HG02571 (cell line): ENCODE measurements around the gene MEGF11.

Experiments
- ATAC-seq: cut with Tn5 transposase; IDR thresholded peaks from one replicate; pipeline ENCODE4 v1.9.1; 2021; ENCODE audit warnings: mild to moderate bottlenecking, moderate library complexity; ENCODE audit not compliant: unreplicated experiment

The MEGF11 gene

DNA sequence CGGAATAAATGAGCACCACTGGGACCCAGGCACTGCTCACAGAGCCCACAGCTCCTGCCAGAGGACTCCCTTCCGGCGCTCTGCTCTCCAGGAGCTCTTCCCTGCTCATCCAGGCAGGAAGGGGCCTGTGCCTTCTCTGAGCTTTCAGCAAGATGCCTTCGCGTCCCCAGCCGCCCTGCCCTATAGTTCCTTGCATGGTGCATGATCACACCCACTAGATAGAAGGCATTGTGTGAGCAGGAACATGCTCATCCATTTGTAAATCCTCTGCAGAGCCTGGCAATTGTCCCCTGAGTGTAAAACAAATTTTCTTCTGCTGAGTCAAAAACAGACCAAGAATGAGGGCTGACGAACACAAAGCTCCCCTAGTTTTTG, 181.6 kb downstream of the MEGF11 start:
- ATAC-seq, result no peak

DNA sequence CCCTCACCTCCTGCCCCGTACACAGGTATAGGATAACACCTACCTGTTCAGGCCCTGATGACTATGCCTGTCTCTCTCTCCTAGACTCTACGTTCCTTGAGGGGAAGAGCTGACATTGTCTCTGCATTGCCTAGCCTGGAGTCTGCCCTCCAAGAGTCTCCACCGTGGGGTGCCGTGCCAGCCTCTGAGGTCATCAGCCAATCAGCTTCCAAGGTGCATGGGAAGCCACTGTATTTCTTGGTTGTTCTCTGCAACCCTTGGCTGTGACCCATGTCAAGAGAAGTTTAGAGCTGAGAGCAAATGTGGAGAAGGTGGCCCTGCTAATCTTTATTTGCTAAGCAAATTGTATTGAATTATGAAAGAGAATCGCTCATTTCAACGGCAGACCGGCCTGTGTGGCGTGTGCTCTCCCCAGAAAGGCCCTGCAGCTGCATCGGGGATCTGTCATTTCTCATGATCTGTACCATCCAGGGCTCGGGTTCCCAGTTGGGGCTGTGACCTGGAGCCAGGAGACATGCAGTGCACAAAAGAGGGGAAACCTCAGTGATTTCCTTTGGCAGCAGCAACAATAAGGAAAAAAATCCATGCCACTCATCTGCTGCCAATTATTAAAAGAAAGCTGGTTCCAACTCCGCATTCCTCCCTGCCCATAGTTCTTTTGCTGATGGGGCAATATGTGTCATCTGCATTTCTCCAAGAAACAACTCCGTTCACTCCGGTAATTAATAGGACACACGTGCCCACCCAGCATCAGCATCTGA, 182.2 kb downstream of the MEGF11 start:
- ATAC-seq, result no peak

DNA sequence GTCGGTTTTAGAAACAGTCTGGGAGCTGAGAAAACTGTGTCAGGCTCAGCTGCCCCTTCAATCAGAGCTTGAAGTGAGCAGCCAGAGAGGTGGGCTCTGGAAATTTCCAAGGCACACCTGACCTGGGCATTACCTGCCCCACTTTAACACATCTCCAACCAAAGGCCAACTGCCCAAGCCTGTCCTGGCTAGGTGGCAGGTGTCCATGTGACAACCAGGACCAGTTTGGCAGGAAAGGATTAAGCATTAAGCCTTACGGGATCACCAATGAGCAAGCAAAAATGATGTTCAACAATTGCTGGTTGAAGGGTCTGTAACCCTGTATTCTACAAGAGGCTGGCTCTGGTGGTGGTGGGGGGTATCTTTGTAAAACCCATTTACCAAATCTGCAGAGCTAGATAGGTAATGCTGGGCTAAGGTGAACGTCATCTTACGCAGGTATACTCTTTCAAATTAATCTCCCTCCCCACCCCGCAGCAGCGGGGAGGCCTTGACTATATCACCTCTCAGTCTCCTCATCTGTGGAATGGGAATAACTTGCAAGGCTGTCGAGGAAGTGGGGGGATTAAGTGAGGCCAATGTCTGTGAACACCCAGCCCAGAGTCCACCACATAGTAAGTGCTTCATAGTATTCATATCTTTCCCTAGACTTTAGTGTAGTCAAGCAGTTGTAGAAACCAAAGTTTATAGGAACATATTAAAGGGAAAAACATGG, 183.2 kb downstream of the MEGF11 start:
- ATAC-seq, result no peak

DNA sequence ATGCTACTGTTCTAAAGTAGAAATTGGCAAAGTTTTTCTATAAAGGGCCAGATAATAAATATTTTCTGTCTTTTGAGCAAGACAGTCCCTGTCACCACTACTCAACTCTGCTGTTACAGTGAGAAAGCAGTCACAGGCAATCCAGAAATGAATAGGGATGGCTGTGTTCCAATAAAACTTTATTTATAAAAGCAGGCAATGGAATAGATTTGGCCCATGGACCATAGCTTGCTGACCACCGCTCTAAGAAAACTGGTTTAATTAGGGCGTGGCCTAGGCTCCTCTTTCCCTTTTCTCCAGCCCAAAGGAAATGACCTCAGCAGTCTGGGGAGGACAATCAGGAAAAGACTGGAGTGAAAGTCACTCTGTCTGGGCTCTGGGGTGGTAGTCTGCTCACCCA, 183.8 kb downstream of the MEGF11 start:
- ATAC-seq, result no peak

DNA sequence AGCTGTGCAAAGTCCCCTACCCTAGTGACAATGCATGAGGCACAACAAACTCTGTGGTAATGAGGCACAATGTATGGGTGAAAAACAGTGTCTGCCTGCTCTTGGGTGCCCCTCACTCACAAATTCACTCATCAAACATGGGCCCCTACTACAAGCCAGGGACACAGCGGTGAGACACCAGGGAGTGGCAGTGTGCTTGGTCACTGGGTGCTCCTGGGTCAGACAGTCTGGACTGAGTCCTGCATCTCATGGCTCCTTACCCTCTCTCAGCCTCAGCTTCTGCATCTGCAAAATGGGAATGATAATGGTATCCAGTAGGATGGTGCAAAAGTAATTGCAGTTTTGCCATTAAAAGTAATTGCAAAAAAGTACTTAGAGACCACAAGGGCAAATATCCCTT, 184.7 kb downstream of the MEGF11 start:
- no peak for ATAC-seq

DNA sequence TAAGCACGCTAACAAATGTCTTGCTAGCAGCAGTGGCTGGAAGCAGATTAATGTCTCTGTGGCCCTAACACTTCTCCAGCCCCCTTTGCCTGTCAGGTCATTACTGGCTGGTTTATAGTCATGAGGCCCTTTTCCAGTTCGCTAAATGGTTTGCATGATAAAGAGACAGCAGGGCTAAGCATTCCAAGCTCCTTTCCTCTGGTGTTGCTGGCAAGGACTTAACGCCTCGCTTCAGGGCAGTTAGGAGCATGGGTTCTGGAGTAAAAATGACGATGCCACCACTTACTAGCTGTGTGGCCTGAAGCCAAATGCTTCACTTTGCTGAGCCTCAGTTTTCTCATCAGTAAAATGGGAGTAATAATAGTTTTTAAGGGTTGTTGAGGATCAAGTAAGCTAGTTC, 185.9 kb downstream of the MEGF11 start:
- ATAC-seq, result no peak

DNA sequence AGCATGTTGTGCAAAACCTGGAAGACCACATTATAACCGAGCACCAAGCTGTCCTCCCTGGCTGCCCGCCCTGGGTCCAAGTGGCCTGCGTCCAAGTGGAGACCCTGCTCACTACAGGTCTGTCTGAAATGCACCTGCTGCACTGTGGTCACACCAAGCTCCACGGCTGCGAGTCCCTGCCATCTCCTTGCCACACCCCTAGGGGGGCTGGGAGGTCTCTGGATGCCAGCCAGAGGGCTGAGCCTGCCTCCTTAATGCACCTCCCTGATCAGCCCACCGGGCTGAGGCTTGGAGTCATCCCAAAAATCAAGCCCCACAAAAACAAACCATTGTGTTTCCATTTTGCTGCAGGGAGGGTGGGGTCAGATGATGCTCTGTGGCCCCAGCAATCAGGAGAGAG, 187.1 kb downstream of the MEGF11 start:
- ATAC-seq, result no peak

DNA sequence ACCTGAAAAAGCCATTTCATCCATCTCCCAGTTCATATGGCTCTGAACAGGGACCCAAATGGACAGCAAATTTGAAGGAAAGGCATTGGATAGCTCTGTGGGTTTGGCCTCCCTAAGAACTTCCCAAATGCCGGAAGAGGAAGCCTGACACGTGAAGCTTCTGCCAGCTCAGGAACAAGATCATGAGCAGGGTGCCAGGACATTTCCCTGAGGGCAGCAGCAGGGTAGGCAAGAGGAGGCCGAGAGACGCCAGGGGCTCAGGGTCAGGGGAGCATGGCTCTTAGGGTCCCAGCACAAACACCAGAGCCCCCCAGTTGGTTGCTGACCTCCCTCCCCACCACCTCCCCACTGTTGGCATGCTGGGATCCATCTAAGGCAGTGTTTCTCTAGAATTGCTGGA, 187.5 kb downstream of the MEGF11 start:
- no peak for ATAC-seq

DNA sequence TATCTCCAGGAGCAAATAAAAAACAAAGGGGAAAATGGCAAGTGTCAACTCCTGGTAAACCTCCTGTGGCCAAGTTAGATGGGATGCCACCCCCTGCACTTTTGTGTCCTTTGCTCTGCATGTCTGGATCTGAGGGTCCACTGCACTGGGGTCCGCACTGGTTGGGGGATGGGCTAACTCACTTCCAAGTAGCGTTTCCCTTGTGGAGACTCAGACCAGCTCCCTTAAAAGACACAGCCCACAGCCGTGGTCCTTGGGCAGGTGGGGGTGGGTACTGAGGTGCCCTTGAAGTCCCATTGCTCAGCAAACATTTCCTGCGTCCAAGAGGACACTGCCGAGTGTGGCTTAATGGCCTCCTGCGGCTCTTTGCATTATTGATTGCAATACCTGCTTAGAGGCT, 188.2 kb downstream of the MEGF11 start:
- ATAC-seq, result no peak

DNA sequence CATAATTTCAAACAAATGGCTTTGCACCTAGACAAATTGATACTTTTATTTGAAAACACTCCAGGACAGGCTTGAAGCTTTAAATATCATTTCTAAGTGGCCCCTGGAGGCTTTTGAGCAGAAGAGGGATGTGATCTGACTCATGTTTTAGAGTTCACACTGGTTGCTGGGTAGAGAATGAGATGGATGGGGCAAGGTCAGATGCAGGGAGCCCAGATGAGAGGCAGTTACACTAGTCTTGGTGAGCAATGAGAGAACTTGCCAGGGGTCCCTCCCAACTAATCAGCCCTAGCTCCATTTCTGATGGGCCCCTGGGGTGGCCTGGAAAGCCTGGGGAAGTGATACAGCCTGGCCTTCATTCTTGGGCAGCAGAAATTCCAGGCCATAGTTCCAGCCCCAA, 190.4 kb downstream of the MEGF11 start:
- no peak for ATAC-seq

DNA sequence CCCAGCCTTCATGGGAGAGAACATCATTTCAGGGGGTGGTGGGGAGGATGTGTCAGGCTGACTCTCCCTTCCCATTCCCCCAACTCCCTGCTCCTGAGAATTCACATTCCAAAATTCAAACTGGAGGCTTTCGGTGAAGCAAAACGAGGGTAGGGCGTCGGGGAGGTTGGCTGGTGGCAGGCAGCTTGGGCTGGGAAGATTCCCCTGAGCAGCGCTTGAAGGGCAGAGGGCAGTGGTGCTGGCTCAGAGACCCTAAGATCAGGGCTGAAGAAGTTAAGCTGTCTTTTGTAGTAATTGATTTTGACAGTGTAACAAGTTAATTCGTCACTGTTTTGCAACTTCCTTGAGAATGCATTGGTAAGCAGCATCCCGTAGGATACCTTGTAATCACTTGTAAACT, 196.5 kb downstream of the MEGF11 start:
- no peak for ATAC-seq

DNA sequence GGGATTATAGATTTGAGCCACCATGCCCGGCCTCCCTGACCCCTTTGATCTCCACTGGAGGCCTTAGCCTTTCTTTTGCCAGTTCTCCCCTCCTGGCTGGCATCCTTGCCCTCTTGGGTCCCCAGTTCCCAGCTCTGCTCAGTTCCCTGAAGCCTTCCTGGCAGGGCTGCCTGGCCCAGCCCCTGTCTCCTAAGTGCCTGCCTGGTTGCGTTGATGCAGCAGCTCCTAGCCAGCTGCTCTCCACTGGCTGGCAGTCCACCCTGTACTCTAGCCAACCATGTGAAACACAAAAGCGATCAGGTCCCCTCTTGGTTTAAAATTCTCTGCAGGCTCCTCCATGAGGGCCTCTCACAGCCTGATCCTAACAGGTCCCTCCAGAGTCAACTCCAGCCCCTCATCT, 199.6 kb downstream of the MEGF11 start:
- ATAC-seq, result no peak

DNA sequence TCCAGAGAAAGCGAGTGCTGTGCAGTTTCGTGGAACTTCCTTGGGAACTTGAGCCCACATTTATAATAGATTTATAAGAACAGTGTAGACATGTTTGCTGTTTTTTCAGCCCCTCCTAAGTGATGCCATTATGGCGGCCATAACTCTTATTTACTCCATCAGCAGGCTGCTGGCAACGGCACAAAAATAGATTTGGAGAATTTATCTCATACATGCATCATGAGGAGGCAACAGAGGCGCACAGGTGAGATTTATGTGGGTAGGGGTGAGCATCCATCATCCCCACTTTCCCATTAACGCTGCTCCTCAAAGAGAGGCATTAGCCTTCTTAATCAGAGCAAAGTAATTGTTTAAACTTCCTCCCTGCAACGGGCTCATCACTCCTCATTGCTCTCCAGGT, 201.7 kb downstream of the MEGF11 start:
- ATAC-seq, result no peak

DNA sequence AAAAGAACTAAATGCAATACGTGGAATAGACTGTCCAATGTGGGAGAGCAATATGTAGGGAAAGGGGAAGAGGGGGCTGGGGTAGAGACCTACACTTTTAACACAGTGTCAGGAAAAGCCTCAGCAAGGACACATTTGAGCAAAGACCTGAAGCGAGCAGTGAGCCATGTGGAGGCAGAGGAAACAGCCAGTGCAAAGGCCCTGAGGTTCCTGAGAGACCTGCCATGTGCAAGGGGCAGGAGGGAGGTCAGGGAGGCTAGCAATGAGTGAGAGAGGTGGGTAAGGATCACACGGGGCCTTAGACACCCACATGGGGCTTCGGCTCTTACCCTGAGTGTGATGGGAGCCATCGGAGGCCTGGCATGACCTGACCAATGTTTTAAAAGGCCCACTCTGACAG, 203.3 kb downstream of the MEGF11 start:
- no peak for ATAC-seq

DNA sequence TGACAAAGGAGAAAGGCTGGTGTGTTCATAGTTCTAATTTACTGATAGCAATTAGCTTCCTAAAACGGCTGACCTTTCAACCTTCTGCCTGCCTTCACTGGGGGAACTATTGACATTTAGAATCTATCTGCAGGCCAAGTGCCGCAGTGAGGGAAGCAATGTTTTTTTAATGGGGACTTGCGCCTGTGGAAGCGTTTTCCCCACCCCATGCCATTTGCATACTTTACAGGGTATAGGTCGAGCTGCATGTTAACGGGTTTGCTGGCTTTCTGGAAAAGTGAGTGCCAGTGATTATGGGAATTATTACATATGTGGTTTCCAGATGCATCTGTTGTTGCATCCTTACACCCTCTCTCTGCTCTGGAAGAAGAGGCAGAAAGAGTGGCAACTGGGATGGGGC, 204.2 kb downstream of the MEGF11 start:
- no peak for ATAC-seq

DNA sequence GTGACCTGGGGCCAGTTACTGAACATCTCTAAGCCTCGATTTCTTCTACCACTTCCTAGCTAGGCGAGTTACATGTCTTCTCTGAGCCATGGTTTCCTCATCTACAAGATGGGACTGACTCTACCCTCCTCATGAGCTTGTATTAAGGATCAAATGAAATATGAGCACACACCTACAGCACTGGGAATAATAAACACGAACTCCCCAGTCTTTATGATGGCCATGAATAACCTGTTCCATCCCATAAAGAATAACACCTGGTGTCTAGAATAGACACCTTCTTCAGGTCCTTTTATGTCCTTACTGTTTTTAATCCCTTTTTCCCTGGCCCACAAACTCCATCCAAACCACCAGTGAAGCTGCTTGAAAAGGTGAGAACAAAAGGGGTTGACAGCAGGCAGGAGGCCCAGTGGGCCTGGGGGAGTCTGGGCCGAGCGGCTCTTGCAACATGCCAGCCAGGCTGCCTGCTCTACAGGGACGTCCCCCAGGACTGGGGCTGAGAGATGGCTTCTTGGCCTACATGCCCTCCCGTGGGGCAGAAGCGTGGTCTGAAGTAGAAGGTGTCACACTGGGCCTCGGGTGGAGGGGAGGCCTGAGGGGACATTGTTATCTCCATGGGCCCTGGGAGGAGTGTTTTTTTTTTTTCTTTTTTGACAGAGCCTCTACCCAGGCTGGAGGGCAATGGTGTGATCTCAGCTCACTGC, 206.1 kb downstream of the MEGF11 start:
- no peak for ATAC-seq

DNA sequence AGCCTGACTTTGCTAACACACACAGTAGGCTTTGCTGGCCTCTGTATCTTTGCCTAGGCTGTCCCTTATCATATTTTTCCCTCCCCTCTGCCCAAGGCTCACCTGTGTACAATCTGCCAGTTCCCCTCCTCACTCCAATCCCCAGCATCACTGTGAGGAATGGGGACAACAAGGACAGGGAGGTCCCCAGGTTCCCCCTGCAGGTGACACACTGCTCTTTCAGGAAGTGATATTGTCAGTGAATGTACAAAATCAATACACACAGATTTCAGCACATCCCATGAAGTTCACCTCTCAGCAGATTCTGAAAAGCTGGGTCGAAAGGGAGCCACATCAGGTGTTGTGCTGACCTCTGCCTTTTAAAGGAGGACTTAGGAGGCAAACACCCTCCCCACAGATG, 206.8 kb downstream of the MEGF11 start:
- ATAC-seq, result no peak

DNA sequence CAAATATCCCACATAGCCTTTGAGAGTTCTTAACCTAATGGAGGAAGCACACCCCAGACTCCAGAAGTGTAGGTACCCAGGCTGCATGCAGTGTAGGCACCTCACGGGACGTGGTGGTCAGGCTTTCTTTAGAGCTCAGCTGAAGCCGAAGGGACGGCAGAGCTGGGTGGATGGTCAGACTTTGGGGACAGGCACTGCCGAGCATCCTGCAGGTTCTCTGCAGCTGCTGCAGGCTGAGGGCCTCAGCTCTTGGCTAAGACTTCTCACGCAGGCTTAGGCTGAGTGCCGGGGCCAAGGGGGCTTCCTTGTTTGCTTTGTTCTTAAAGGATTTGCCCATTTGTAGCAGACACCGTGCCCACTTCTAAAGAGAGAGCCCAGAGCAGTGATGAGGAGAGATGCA, 207.2 kb downstream of the MEGF11 start:
- ATAC-seq, result no peak

DNA sequence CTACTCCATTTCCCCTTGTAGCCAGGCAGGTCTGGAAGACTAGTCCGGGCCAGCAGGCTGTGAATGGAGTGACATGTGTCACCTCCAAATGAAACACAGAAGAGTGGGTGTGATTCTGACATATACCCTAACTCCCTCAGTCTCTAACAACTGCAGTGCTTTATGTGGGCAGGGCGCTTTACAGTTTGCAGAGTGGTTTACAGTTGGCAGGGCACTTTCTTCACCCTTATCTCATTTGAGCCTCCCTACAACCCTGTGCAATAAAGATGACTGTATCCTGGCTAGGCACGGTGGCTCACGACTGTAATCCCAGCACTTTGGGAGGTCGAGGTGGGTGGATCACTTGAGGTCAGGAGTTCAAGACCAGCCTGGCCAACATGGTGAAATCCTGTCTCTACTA, 208.0 kb downstream of the MEGF11 start:
- no peak for ATAC-seq

DNA sequence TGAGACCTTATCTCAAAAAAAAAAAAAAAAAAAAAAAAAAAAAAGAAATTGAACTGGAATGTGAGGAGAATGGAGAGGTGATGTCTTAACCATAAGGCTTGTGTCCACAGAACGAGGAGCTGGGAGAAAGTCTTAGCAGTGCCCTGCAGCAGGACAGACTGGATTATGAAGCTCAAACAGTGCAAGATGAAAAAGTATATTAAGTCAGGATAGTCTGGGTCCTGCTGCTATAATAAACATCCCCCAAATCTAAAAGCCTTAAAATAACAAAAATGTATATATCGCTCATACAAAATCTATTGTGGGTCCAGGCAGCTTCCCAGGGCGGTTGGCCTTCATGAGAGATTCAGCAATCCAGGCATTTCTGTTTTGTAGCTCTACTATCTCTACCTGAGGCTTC, 208.7 kb downstream of the MEGF11 start:
- no peak for ATAC-seq

DNA sequence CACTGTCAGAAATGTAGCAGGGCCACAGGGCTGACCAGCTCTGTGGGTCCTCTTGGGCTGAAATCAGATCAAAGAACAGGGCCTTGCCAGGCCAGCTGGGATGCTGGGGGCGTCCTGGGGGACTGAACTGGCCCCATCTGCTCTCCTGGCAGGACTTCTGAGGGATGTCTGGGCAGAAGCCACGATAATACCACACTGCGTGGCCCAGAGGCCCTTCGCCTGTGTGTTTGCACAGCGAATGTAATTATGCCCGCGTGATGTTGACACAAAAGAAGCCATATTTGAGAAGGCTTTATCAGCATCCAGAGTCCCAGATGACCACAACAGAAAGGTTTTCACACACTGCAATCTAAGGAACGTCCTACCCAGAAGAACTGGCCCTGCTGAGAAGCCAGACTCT, 210.3 kb downstream of the MEGF11 start:
- no peak for ATAC-seq

DNA sequence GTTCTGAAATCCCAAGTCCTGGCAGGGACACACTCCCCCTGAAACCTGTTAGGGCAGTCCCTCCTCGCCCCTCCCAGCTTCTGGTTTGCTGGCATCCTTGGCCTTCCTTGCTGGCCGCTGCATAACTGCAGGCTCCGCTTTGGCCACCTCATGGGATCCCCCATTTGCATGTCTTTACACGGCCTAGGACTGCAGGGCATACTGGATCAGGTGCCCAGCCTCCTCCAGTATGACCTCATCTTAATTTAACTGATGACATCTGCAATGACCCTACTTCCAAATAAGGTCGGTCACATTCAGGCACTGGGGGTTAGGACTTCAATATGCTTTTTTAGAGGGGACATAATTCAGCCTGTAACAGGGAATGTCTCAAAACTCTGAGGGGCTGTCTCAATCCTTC, 210.9 kb downstream of the MEGF11 start:
- no peak for ATAC-seq
